ENCODE data around the gene CFL2.

DNA sequence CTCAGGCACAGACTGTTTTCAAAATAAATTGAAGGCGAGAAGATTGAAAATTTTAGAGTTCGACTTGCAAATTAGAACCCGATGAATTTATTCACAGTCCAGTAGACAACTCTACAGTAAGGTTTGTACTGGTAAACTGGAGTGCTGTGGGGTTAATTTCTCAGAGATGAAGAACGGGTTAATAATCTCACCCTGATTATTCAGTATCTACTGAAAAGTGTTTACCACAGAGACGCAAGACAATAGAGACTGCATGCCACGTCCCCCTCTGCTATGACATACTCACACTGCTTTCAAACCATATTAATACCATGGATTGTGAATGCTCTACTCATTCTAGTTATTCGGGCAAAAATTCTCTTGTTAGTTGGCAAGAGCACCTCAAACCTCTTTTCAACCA, 36.1 kb downstream of the CFL2 start:
- TF ChIP-seq EP300 (IDR thresholded peaks at IDR 0.05; ENCODE audit: low read depth) = no peak
- TF ChIP-seq, protein P1, sequence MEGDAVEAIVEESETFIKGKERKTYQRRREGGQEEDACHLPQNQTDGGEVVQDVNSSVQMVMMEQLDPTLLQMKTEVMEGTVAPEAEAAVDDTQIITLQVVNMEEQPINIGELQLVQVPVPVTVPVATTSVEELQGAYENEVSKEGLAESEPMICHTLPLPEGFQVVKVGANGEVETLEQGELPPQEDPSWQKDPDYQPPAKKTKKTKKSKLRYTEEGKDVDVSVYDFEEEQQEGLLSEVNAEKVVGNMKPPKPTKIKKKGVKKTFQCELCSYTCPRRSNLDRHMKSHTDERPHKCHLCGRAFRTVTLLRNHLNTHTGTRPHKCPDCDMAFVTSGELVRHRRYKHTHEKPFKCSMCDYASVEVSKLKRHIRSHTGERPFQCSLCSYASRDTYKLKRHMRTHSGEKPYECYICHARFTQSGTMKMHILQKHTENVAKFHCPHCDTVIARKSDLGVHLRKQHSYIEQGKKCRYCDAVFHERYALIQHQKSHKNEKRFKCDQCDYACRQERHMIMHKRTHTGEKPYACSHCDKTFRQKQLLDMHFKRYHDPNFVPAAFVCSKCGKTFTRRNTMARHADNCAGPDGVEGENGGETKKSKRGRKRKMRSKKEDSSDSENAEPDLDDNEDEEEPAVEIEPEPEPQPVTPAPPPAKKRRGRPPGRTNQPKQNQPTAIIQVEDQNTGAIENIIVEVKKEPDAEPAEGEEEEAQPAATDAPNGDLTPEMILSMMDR (IDR thresholded peaks at IDR 0.05) = no peak
- TF ChIP-seq POLR2AphosphoS5 (IDR thresholded peaks at IDR 0.05) = no peak
- TF ChIP-seq POLR2A (IDR thresholded peaks at IDR 0.05) = no peak
